Inferior parietal cortex (tissue), 1 donor: ENCODE measurements around the gene SGCD.
"Not testable (repeated sequence)": the region's sequence is repeated elsewhere in the genome, so short reads cannot be mapped to it uniquely, and the experiment has no call there.

ENCODE experiments used
- DNase-seq: peaks from one replicate; pipeline ENCODE4 v3.0.0-alpha.2; 2016; ENCODE audit errors: extremely low spot score

Gene SGCD

DNA sequence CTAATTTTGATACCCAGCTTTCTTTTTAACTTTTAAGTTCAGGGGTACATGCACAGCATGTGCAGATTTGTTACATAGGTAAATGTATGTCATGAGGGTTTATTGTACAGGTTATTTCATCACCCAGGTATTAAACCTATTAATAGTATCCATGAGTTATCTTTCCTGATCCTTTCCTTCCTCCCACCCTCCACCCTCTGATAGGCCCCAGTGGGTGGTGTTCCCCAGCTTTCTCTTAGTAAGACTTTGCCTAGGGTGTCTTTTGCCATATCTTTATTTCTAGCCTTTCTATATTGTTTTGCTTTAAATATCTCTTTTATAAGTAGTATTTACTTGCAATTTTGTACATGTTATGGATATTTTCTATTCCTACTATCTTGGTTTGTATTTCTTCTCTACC is 243.7 kb downstream of the SGCD start:
- DNase-seq: no peak

DNA sequence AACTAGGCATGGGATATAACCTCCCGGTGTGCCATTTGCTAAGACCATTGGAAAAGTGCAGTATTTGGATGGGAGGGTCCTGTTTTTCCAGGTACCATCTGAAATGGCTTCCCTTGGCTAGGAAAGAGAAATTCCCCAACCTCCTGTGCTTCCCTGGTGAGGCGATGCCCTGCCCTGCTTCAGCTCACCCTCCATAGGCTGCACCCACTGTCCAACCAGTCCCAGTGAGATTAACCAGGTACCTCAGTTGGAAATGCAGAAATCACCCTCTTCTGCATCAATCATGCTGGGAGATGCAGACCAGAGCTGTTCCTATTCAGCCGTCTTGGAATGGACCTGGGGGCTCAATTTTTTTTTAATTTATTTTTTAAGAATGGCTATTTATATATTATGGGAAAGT is 254.8 kb downstream of the SGCD start:
- DNase-seq: no peak

DNA sequence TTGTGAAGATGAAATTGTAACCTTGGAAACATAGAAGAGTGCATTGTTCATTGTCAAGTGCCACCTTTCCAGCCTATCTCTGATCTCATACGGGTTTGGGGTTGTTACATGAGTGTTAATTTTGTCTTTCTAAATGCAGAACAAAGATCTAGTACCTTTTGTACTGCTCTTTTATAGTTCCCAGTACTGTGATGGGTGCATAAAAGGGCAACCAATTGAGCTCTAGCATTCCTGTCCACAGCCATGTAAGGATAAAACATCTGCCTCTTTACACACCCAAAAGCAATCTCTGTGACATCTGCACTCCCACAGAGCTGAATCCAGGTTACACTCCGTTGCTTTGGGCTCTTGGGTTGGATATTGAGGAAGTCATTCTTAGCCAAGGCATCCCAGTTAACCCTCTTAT is 255.2 kb downstream of the SGCD start:
- DNase-seq: no peak

DNA sequence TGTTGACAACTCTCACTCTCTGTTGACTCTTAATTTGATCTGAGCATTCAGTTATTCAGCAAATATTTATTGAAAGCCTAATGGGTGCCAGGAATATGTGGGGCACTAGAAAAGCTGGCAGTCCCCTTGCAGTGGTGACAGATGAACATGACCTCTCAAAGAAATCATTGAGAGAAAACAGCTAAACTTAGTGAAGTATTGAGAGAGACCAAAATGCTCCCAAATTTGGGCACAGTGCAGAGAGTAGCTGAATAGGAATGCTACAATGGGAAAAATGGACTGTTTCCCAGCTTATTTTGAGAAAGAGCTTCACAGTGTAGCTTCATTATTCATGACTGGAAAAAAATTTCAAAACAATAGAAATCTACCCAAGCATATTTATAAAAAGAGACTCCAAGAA is 257.9 kb downstream of the SGCD start:
- DNase-seq: no peak

DNA sequence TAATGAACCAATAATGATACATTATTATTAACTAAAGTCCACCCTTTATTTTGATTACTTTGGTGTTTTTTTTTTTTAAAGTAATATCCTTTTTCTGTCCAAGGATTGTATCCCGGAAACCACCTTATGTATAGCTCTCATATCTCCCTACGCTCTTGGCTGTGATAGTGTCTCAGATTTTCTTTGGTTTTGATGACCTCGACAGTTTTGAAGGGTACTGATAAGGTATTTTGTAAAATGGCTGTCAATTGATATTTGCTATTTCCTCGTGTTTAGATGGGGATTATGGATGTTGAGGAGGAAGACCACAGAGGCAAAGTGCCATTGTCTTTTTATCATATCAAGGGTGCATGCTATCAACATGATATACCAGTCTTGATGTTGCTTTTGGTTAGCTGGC is 259.0 kb downstream of the SGCD start:
- DNase-seq: no peak

DNA sequence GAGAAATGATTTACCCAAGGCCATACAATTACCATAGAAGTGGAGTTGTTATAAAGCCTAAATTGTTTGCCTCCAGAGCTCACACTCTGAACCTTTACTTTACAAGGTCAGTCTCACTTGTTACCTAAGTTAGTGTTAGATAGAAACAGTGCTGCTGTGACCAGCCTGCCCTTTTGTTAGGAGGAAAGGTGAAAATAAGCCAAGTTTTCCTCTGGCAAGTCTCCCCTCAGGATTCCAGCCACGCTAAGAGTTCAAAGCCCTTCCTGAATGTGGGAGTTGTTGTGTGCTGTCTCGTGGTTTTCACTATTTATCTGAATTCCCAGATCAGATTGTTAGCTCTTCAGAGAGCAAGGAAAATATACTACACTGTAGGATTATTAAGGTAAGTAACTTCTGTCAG is 260.0 kb downstream of the SGCD start:
- DNase-seq: no peak

DNA sequence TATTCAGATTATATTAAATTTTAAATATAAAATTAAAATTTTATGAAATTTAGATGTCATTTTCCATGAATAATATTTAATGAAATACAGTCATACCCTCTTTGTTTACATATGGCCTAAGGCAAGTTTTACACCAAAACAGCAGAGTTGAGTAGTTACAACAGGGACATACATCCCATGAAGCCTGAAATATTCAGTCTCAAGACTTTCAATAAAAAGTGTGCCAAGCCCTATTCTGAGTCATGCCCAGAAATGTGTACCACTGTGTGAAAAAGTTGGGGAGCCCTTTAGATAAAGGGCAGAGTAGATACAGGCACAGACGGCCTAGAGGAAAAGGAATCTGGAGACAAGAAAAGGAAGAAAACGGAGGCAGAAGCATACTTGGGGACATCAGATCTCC is 261.3 kb downstream of the SGCD start:
- DNase-seq: no peak

DNA sequence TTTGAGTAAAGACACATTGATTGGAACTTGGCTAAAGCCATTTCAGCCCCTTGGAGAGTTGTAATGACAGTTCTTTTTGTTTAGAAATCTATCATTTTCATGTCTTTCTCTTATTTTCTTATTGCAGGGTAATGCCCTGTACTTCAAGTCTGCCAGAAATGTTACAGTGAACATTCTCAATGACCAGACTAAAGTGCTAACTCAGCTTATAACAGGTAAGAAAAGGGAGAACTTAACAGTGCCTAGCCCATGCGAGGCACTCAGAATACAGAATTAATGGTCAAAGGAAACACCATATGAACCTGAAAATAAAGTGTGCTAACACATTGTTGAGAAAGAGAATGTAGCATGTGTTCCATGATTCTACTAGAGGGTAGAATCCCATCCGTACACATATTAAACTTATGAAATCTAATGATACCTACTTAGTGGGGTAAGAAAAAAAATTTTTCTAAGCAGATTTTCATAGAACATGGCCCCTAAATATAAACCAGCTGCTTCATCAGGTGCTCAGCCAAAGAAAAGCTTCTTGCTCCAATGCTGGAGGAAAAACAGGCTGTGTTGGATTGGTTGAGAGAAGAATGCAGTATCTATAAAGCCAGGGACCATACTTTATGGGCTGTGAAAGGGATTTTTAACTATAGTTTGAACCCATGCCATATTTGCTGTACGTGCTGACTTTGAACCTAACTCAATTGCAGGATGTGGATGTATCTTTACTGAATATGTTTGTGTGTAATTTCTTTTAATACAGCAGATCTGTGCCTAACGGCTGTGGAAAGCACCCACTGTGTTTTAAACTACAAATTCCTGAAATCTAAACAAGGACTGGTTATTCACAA is 262.4 kb downstream of the SGCD start:
- DNase-seq: no peak

DNA sequence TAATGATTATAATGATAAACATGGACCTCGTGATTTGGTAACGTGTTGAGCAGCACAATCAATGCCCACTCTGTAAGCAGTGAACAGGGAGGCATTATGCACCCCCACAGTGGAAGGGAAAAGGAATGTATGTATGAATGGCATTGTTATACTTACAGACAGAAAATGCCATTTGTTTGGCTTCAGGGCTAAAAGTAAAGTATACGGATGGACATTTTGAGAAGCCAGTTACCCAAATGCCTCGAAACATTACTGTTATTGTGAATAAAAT is 262.9 kb downstream of the SGCD start:
- DNase-seq: peak; percentile 79

DNA sequence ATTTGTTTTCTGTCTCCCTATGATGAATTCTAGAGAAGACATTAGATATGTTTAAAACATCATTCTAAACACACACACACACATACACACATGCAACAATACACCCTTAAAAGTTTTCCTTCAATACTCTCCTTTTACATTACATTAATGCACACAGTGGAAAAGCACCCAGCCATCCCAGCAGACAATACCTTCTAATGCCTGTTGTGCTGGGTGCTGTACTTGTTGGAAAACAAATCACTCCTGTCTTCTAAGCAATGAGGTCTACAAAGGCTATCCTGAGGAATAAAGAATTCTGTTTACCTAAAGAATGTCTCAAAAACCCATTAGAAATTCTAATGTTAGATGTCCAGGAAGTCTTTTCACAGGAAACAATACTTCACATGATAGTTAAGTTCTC is 264.0 kb downstream of the SGCD start:
- no peak for DNase-seq

DNA sequence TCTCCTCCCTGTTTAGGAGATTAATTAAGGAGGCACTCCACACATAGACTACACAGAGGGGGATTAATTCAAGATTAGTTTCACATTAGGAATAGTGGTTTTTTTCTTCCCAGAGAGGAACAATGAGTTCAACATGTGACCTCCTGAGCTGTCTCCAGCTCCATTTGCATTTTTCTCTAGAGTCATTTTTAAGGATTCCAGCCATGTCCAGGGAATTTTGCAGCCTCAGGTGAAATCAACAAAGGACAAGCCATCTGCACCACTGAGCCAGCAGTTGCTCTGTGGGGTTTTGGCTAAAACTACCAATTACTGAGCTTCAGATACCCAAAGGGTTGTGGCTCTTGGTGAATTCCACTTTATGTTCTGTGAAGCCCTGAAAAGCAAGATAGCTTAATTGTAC is 264.7 kb downstream of the SGCD start:
- no peak for DNase-seq

DNA sequence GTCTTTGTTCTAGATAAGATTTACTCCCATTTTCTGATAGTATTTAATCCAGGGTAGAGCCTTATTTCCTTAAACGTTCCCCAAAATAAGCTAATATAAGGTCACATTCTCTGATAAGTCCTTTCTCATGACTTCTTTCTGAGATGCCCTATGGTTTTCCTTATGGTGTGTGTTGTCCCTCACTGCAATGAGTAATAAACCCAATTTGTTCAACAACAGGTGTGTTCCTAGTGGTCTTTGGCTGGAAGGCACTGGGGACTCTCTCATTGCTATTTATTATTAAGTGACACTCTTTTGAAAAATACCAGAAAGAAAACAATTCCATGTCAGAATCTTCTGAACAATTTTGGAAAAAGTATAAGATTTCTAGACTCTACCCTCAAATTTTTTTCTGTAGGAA is 266.6 kb downstream of the SGCD start:
- no peak for DNase-seq

DNA sequence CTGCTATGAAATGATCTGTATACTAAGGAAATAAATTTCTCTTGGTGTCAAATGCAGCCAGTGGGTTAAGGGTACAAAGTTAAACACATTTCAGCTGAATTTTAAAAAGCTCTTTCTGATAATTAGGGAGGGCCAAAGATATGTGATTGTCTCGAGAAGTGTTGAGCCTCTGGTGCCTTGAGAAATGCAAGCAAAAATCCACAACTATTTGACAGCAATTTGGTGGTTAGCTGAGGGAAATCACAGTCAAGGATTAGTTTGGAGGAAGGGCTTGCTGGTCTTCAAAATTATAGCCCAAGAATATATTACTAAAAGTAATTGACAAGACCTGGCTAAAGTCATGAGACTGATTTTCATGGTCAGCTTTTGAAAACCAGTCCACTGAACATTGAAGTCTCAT is 267.4 kb downstream of the SGCD start:
- DNase-seq: no peak

DNA sequence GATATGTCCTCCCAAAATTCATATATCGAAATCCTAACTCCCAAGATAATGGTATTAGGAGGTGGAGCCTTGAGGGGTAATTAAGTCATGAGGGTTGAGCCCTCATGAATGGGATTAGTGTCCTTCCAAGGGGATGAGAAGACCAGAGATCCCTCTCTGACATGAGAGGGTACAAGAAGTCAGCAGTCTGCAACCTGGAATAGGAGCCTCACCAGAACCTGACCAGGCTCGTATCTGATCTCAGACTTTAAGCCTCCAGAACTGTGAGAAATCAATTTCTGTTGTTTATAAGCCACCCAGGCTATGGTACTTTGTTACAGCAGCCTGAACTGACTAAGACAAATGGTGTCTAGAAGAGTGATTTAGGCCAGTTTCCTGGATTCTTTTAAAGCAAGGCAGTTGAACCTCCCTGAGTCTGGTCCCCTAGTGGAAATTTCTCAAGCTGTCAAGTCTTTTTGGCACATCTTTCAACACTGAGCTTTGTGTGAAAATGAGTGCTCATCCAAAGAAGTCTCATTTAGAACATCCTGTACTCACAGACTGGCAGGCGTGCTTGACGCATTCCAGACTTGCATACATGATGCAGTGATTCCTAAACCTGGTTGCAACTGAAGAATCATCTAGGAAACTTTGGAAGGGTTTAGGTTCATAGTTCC is 268.3 kb downstream of the SGCD start:
- peak; percentile 77 for DNase-seq

DNA sequence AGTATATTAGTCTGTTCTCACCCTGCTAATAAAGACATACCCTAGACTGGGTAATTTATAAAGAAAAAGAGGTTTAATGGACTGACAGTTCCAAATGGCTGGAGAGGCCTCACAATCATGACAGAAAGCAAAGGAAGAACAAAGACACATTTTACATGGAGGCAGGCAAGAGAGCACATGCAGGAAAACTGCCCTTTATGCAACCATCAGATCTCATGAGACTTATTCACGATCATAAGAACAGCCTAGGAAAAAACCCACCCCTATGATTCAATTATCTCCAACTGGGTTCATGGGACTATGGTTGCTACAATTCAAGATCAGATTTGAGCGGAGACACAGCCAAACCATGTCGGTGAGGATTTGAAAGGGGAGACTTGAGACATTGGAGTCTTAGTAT is 270.3 kb downstream of the SGCD start:
- DNase-seq: no peak

DNA sequence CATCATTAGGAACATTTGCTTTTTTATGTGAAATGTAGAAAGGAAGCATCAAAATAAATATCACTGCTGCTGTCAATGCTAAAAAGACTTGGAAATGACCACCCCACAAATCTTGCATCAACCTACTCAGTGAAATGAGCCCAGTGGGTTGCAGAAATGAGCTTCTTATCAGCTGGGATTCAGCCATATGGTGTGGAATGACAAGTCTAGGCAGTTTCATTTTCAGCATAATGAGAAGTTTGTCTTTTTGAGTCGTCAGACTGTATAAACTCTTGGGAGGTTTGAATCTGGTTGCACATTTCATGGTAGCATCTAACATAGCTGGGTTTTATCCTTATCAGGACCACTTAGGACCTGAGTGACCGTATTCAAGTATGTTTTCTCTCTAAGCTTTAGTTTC is 272.0 kb downstream of the SGCD start:
- DNase-seq: no peak

DNA sequence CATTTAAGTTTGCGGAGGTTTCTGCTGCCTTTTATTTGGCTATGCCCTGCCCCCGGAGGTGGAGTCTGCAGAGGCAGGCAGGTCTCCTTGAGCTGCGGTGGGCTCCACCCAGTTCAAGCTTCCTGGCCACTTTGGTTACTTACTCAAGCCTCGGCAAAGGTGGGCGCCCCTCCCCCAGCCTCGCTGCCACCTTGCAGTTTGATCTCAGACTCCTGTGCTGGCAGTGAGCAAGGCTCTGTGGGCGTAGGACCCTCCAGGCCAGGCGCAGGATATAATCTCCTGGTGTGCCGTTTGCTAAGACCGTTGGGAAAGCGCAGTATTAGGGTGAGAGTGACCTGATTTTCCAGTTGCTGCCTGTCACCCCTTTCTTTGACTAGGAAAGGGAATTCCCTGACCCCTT is 283.6 kb downstream of the SGCD start:
- DNase-seq: not testable (repeated sequence)

DNA sequence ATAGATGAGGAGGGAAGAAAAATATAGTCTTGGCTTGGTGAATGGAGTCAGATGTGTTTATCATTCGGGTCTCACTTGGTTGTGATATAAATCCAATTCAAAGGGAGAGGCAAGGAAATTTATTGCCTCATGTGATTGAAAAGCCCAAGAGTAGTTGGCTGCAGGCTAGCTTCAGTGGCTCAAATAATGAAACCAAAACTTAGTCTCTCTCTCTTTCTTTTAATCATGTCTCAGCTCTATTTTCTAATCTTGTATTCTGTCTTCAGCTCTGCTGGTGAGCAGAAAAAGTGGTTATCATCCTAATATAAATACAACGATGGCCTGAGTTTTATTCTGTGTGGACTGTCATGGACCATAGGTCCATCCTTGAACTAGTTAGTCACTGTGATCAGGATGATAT is 288.9 kb downstream of the SGCD start:
- no peak for DNase-seq

DNA sequence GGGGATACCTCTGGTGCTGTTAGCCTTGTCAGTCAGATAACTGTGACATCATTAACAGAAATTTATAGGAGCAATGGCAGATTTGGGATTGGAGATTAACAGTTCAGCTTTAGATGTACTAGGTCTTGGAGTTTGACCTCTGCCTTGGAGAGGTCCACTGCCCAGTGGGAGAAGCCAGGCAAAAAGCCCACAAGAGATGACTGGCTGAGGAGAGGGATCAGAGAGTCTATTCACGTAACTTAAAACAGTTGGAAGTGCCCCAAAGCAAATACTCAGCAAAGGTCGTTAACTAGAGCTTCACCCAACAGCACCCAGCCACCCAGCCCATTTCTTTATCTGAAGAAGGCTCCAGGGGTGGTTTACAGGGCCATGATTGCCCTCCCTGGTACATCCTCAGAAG is 290.5 kb downstream of the SGCD start:
- no peak for DNase-seq

DNA sequence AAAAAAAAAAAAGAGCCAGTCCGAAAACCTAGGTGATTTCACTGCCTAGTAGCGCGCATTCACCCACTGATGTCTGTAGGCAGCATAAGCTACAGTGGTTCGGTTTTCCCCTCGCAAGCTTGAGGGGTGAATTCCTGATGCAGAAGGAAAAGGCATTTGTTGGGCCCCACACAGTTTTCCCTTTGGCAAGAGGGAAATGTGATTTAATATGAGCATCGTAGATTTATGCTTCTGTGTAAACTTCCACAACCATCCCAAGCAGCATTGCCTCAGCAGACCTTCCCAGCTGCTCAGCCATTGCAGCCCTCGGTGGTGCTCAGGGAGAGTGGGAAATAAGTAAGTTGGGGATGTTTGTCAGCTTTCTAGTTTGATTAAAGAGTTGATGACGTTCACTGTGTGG is 291.6 kb downstream of the SGCD start:
- DNase-seq: no peak

DNA sequence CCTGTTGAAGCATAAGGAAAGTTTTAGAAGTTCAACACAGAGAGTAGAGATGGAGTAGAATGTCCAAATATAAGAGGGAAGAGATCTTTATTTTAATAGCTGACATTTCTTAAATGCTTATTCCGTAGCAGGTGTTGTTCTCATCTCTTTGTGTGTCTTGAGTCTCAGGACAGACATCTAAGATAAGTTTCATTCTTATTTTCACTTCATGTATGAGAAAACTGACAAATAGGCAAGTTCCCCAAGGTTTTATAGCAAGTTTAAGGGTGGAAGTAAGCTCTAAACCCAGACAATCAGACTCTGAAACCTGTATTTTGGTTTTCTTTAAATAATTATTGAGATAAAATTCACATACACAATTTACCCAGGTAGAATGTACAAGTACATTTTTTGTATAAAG is 294.8 kb downstream of the SGCD start:
- no peak for DNase-seq

DNA sequence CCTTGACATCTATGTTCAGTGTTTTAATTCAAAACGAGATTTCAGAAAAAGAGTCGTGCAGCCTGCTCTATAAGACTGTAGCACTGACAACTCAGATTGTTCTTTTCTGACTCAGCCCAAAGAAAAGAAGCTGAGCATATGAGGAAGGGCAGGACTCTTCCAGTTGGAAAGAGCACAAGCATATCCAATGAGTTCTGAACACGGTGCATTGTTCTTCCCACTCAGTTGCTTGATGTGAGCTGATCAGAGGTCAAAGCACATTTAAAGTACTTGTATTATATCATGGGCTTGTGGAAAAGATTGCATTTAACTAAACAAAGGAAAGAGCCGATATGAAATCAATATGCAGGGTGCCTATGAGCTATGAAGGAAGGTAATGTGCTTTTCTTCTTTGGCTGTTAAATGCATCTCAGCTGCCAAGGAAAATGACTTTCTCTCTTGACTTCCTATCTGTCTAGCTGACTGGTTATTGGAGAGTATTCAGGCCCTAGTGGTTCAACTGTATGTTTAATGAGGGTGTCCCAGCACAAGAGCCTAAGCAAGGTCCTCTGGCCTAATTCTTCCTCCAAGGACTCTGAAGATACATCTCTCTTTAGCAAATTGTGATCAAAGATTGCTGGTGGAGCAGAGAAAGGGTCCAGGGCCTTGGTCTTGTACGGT is 296.5 kb downstream of the SGCD start:
- no peak for DNase-seq

DNA sequence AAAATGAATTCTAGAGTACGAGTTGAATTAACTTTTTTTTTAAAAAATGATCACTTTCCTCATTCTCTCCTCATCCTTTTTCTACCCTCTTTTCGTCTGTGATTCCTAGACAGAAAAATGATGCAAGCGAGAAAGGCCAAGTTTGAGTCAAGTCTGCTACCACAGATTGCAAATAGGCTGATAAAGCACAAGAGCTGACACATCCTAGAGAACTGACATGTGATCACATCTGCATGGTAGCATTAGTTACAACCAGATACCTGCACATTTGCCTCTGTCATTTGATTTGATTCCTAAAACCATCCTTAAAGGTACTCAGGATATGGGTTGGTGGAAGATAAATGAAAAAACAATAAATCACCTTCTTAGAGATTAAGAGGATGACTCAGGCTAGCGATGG is 297.7 kb downstream of the SGCD start:
- DNase-seq: no peak
